HL-60 (cell line): ENCODE data around the gene TMEM223.
A peak's percentile ranks its signal among the peaks of the same experiment; 100 is the strongest.

Experiments
- DNase-seq, 2 experiments: peaks; one replicate each; pipeline ENCODE4 v3.0.0-alpha.2; 2010 to 2020; ENCODE audit warnings: low read depth in 1 of 2, low spot score in 1 of 2
- H3K27ac ChIP-seq: fragments of 250-450 bp; sonication (Bioruptor Pico); replicated peaks from 2 replicates; pipeline ENCODE4 v1.5.1; 2020; ENCODE audit warnings: mild to moderate bottlenecking, moderate library complexity
- H3K27me3 ChIP-seq: fragments of 250-450 bp; sonication (Bioruptor Pico); 2 replicates; pipeline ENCODE4 v1.5.1; 2021; ENCODE audit warnings: mild to moderate bottlenecking, moderate library complexity; ENCODE audit not compliant: insufficient read depth, poor library complexity, severe bottlenecking
- H3K4me3 ChIP-seq: replicated peaks from 2 replicates; pipeline ENCODE4 v1.5.1; 2011; ENCODE audit warnings: mild to moderate bottlenecking, control low read depth, low read length; ENCODE audit not compliant: insufficient read depth
- GABPA ChIP-seq: IDR thresholded peaks from 2 replicates; pipeline ENCODE4 v1.6.1; 2012; ENCODE audit warnings: low read depth
- POLR2AphosphoS5 ChIP-seq: IDR thresholded peaks from 2 replicates; pipeline ENCODE4 v1.6.1; 2012; ENCODE audit warnings: low read depth
- SPI1 ChIP-seq: IDR thresholded peaks from 2 replicates; pipeline ENCODE4 v1.6.1; 2012; ENCODE audit warnings: low read depth, mild to moderate bottlenecking, borderline replicate concordance
- TF ChIP-seq, protein P1 (sequence below): IDR thresholded peaks from 2 replicates; pipeline ENCODE4 v1.6.1; 2012; ENCODE audit warnings: low read depth; ENCODE audit not compliant: insufficient replicate concordance
- TF ChIP-seq, protein P2 (sequence below): IDR thresholded peaks from one replicate; pipeline ENCODE4 v1.5.1; 2011; ENCODE audit warnings: low read length, control low read depth, inconsistent platforms; ENCODE audit not compliant: insufficient read depth

The TMEM223 gene

DNA sequence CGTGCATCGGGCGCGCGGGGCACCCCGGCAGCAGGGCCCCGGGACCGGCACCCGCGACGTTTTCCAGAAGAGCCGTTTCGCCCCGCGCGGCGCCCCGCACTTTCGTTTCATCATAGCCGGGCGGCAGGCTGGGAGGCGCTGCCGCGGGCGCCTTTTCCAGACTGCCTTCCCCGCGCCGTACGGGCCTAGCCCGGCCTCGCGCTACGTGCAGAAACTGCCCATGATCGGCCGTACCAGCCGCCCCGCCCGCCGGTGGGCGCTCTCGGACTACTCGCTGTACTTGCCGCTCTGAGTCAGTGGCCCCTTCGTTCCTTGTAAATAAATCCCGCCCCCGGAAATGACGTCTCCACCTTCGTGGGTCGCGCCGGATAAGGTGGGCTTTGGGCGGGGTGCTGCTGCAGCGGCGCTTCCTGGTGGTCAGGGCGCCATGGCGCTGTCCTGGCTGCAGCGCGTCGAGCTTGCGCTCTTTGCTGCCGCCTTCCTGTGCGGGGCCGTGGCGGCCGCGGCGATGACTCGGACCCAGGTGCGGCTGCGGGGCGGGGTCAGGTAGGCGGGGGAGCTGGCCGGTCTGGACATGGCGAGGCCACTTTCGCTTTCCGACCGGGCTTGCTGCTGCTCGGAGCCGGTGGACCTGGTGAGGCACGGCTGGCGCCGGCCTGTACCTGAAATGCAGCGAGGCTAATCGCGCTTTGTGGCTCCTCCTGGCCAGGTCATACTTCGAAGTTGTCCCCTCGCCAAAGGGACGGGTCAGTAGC lies 4.6 kb downstream of the TMEM223 start, which contains the start of gene TMEM179B:
TMEM179B (plus strand) TSS at position 398 of the 755 bp plus-strand sequence; CDS start at position 428, 30 bp downstream.
- DNase-seq = peak; percentile 94 to 99
- TF ChIP-seq POLR2AphosphoS5 (peak; percentile 99), GABPA (peak; percentile 87), SPI1 (no peak)
- TF ChIP-seq, protein P1, sequence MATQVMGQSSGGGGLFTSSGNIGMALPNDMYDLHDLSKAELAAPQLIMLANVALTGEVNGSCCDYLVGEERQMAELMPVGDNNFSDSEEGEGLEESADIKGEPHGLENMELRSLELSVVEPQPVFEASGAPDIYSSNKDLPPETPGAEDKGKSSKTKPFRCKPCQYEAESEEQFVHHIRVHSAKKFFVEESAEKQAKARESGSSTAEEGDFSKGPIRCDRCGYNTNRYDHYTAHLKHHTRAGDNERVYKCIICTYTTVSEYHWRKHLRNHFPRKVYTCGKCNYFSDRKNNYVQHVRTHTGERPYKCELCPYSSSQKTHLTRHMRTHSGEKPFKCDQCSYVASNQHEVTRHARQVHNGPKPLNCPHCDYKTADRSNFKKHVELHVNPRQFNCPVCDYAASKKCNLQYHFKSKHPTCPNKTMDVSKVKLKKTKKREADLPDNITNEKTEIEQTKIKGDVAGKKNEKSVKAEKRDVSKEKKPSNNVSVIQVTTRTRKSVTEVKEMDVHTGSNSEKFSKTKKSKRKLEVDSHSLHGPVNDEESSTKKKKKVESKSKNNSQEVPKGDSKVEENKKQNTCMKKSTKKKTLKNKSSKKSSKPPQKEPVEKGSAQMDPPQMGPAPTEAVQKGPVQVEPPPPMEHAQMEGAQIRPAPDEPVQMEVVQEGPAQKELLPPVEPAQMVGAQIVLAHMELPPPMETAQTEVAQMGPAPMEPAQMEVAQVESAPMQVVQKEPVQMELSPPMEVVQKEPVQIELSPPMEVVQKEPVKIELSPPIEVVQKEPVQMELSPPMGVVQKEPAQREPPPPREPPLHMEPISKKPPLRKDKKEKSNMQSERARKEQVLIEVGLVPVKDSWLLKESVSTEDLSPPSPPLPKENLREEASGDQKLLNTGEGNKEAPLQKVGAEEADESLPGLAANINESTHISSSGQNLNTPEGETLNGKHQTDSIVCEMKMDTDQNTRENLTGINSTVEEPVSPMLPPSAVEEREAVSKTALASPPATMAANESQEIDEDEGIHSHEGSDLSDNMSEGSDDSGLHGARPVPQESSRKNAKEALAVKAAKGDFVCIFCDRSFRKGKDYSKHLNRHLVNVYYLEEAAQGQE = no peak
- TF ChIP-seq, protein P2, sequence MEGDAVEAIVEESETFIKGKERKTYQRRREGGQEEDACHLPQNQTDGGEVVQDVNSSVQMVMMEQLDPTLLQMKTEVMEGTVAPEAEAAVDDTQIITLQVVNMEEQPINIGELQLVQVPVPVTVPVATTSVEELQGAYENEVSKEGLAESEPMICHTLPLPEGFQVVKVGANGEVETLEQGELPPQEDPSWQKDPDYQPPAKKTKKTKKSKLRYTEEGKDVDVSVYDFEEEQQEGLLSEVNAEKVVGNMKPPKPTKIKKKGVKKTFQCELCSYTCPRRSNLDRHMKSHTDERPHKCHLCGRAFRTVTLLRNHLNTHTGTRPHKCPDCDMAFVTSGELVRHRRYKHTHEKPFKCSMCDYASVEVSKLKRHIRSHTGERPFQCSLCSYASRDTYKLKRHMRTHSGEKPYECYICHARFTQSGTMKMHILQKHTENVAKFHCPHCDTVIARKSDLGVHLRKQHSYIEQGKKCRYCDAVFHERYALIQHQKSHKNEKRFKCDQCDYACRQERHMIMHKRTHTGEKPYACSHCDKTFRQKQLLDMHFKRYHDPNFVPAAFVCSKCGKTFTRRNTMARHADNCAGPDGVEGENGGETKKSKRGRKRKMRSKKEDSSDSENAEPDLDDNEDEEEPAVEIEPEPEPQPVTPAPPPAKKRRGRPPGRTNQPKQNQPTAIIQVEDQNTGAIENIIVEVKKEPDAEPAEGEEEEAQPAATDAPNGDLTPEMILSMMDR = peak; percentile 63
- Histone ChIP-seq H3K27ac (peak within 1 kb of the TSS; percentile 83), H3K4me3 (peak within 1 kb of the TSS; percentile 95), H3K27me3 (no peaks in the 10 kb centered on the region)

DNA sequence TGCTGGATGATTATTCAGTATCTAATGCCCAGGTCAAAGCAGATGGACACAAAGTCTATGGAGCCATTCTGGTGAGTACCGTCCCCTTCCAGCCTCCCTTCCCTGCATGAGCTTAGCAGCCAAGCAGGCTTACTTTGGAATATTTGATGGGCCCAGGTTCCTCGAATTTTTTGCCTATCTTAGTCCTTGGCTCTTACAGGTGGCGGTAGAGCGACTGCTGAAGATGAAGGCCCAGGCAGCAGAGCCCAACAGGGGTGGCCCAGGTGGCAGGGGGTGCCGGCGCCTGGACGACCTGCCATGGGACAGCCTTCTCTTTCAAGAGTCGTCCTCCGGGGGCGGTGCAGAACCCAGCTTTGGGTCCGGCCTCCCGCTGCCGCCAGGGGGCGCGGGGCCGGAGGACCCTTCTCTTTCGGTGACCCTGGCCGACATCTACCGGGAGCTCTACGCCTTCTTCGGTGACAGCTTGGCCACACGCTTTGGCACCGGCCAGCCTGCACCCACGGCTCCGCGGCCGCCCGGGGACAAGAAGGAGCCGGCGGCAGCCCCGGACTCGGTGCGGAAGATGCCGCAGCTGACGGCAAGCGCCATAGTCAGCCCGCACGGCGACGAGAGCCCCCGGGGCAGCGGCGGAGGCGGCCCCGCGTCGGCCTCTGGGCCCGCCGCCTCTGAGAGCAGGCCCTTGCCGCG lies 5.3 kb downstream of the TMEM223 start:
- H3K4me3 ChIP-seq = peak overlapping the region; percentile 95
- DNase-seq = peak in 1 of 2 experiments; percentile 89
- no peaks in the 10 kb centered on the region for H3K27me3 ChIP-seq
- TF ChIP-seq POLR2AphosphoS5 = no peak; the same call in 1 of the 2 replicates
- TF ChIP-seq, protein P2 = peak; percentile 85
- H3K27ac ChIP-seq = peak overlapping the region; percentile 83

DNA sequence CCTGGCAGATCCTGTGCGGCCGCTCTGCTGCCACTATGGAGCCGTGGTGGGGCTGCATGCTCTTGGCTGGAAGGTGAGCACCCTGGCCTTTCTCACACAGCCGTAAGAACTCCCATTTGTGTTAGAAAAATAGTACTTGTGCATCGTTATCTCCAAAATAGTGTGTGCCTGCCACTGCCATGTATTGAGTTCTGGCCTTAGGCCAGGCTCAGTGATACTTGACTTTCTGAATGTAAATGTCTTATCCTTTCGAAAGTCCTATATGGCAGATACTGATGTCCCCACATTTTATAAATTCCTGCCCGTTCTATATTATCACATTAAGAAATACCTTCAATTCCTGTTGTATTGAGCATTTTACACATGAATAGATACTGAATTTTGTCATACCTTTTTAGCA lies 9.1 kb downstream of the TMEM223 start:
- Histone ChIP-seq H3K27ac (no peak overlapping the region), H3K4me3 (no peak overlapping the region), H3K27me3 (no peaks in the 10 kb centered on the region)
- TF ChIP-seq, protein P2 = no peak
- TF ChIP-seq, protein P1 = no peak
- no peak for TF ChIP-seq POLR2AphosphoS5
- TF ChIP-seq SPI1 = no peak
- no peak for TF ChIP-seq GABPA
- DNase-seq = no peak
